GM21717 (cell line): ENCODE measurements around the gene STX17.
"Not testable (repeated sequence)": the region's sequence is repeated elsewhere in the genome, so short reads cannot be mapped to it uniquely, and the experiment has no call there.

Experiments used
- ATAC-seq: cut with Tn5 transposase; IDR thresholded peaks from one replicate; pipeline ENCODE4 v1.9.1; 2021; ENCODE audit warnings: mild to moderate bottlenecking, moderate library complexity; ENCODE audit not compliant: unreplicated experiment

STX17 gene

GRCh38 chr9:99966716-99967115 lies 60.3 kb downstream of the STX17 start:
- ATAC-seq: no peak

GRCh38 chr9:99967457-99967856 lies 61.0 kb downstream of the STX17 start:
- no peak for ATAC-seq

- ATAC-seq: no peak
Measured at GRCh38 chr9:99970481-99970880, 64.0 kb downstream of the STX17 start.

GRCh38 chr9:99971410-99971809 lies 65.0 kb downstream of the STX17 start:
- ATAC-seq: no peak

- ATAC-seq: no peak
Measured at GRCh38 chr9:99973455-99973854, 67.0 kb downstream of the STX17 start.

- ATAC-seq: no peak
Measured at GRCh38 chr9:99977033-99977792, 70.8 kb downstream of the STX17 start.

GRCh38 chr9:99978221-99978620 lies 71.8 kb downstream of the STX17 start:
- no peak for ATAC-seq

- no peak for ATAC-seq
Measured at GRCh38 chr9:99980598-99980997, 74.1 kb downstream of the STX17 start.

- no peak for ATAC-seq
Measured at GRCh38 chr9:99986642-99987041, 80.2 kb downstream of the STX17 start.

GRCh38 chr9:99990508-99990907 lies 84.1 kb downstream of the STX17 start:
- ATAC-seq: not testable (repeated sequence)

- no peak for ATAC-seq
Measured at GRCh38 chr9:99998266-99998665, 91.8 kb downstream of the STX17 start.

GRCh38 chr9:99998866-99999265 lies 92.4 kb downstream of the STX17 start:
- no peak for ATAC-seq

GRCh38 chr9:99999797-100000196 lies 93.3 kb downstream of the STX17 start:
- ATAC-seq: no peak

- ATAC-seq: no peak
Measured at GRCh38 chr9:100011062-100011681, 104.7 kb downstream of the STX17 start.

- no peak for ATAC-seq
Measured at GRCh38 chr9:100012279-100012678, 105.8 kb downstream of the STX17 start.

GRCh38 chr9:100013573-100013972 lies 107.1 kb downstream of the STX17 start:
- ATAC-seq: no peak

- ATAC-seq: no peak
Measured at GRCh38 chr9:100014846-100015245, 108.4 kb downstream of the STX17 start.

GRCh38 chr9:100019541-100019940 lies 113.1 kb downstream of the STX17 start:
- ATAC-seq: no peak
